Measurements from ENCODE around the gene TM9SF2. TPM values are rescaled to one million over a fixed set of nuclear protein-coding genes. Genes with fewer than 3 reads are reported as not detected.

Gene TM9SF2
- total RNA-seq, 1 donor from 2014 or later: 118 TPM

- peak; percentile 18 for DNase-seq (ENCODE audit: low read depth)
- TF ChIP-seq EZH2 (IDR thresholded peaks at IDR 0.05; ENCODE audit: insufficient read depth, low read length): no peak
- TF ChIP-seq CTCF (IDR thresholded peaks at IDR 0.05; ENCODE audit: insufficient read depth, low read depth, low read length): no peak
- Histone ChIP-seq H3K36me3 (ENCODE audit: insufficient read depth, low read length) (no peaks in the 10 kb centered on the region), H4K20me1 (ENCODE audit: insufficient read depth, low read length) (peaks cover 34% of the 10 kb centered on the region), H3K27me3 (ENCODE audit: insufficient read depth, low read length) (no peaks in the 10 kb centered on the region), H3K79me2 (ENCODE audit: insufficient read depth, low read length) (peaks cover 54% of the 10 kb centered on the region), H3K4me2 (ENCODE audit: low read length) (peak overlapping the region; percentile 97), H3K4me3 (ENCODE audit: insufficient read depth, low read depth, low read length) (peak overlapping the region; percentile 95), H3K4me1 (ENCODE audit: insufficient read depth, low read length) (peaks cover 18% of the 10 kb centered on the region), H3K27ac (ENCODE audit: low read depth, low read length) (peak overlapping the region; percentile 76), H3K9ac (ENCODE audit: low read length) (peak overlapping the region; percentile 96), H2AFZ (ENCODE audit: low read depth, low read length) (peak overlapping the region; percentile 94), H3K9me3 (ENCODE audit: insufficient read depth, low read depth, low read length) (no peaks in the 10 kb centered on the region)
- no peak for FAIRE-seq
- Mint-ChIP-seq H3K4me3 (ENCODE audit: unreplicated experiment) (peak overlapping the region; percentile 99), H3K27me3 (ENCODE audit: low read depth, unreplicated experiment) (no peaks in the 10 kb centered on the region), H3K4me1 (ENCODE audit: low read depth, unreplicated experiment) (peaks cover 32% of the 10 kb centered on the region), H3K36me3 (ENCODE audit: low read depth, unreplicated experiment) (no peaks in the 10 kb centered on the region), H3K27ac (ENCODE audit: unreplicated experiment) (peak overlapping the region; percentile 93), H3K9me3 (ENCODE audit: unreplicated experiment) (no peaks in the 10 kb centered on the region)
These were observed 603 bp downstream of the TM9SF2 start for GRCh38 chr13:99501848-99502301.

GRCh38 chr13:99505814-99506269 lies 4.6 kb downstream of the TM9SF2 start:
- Histone ChIP-seq H3K4me2 (ENCODE audit: low read length) (peak overlapping the region; percentile 14), H3K79me2 (ENCODE audit: insufficient read depth, low read length) (peaks cover 94% of the 10 kb centered on the region), H3K9ac (ENCODE audit: low read length) (no peak overlapping the region), H4K20me1 (ENCODE audit: insufficient read depth, low read length) (peaks cover 74% of the 10 kb centered on the region), H3K27ac (ENCODE audit: low read depth, low read length) (no peak overlapping the region), H3K4me1 (ENCODE audit: insufficient read depth, low read length) (peaks cover 8% of the 10 kb centered on the region), H3K36me3 (ENCODE audit: insufficient read depth, low read length) (peaks cover 2% of the 10 kb centered on the region), H3K9me3 (ENCODE audit: insufficient read depth, low read depth, low read length) (no peaks in the 10 kb centered on the region), H2AFZ (ENCODE audit: low read depth, low read length) (no peak overlapping the region), H3K4me3 (ENCODE audit: insufficient read depth, low read depth, low read length) (no peak overlapping the region), H3K27me3 (ENCODE audit: insufficient read depth, low read length) (no peaks in the 10 kb centered on the region)
- H3K27me3 Mint-ChIP-seq (ENCODE audit: low read depth, unreplicated experiment): no peaks in the 10 kb centered on the region
- no peak overlapping the region for H3K4me3 Mint-ChIP-seq (ENCODE audit: unreplicated experiment)
- peaks cover 19% of the 10 kb centered on the region for H3K4me1 Mint-ChIP-seq (ENCODE audit: low read depth, unreplicated experiment)
- peak; percentile 22 for DNase-seq (ENCODE audit: low read depth)
- FAIRE-seq: no peak
- H3K9me3 Mint-ChIP-seq (ENCODE audit: unreplicated experiment): peaks cover 11% of the 10 kb centered on the region
- TF ChIP-seq CTCF (IDR thresholded peaks at IDR 0.05; ENCODE audit: insufficient read depth, low read depth, low read length): no peak
- TF ChIP-seq EZH2 (IDR thresholded peaks at IDR 0.05; ENCODE audit: insufficient read depth, low read length): no peak
- H3K36me3 Mint-ChIP-seq (ENCODE audit: low read depth, unreplicated experiment): peaks cover 14% of the 10 kb centered on the region
- H3K27ac Mint-ChIP-seq (ENCODE audit: unreplicated experiment): no peak overlapping the region

GRCh38 chr13:99506634-99507033 lies 5.4 kb downstream of the TM9SF2 start:
- DNase-seq (ENCODE audit: low read depth) (no peak), FAIRE-seq (no peak)
- Histone ChIP-seq H3K36me3 (ENCODE audit: insufficient read depth, low read length) (peaks cover 2% of the 10 kb centered on the region), H2AFZ (ENCODE audit: low read depth, low read length) (no peak overlapping the region), H3K27me3 (ENCODE audit: insufficient read depth, low read length) (no peaks in the 10 kb centered on the region), H3K4me1 (ENCODE audit: insufficient read depth, low read length) (peaks cover 7% of the 10 kb centered on the region), H3K27ac (ENCODE audit: low read depth, low read length) (no peak overlapping the region), H3K9ac (ENCODE audit: low read length) (no peak overlapping the region), H3K4me2 (ENCODE audit: low read length) (no peak overlapping the region), H3K4me3 (ENCODE audit: insufficient read depth, low read depth, low read length) (no peak overlapping the region), H3K9me3 (ENCODE audit: insufficient read depth, low read depth, low read length) (no peaks in the 10 kb centered on the region), H3K79me2 (ENCODE audit: insufficient read depth, low read length) (peaks cover 98% of the 10 kb centered on the region), H4K20me1 (ENCODE audit: insufficient read depth, low read length) (peaks cover 82% of the 10 kb centered on the region)
- Mint-ChIP-seq H3K4me3 (ENCODE audit: unreplicated experiment) (peak overlapping the region; percentile 27), H3K4me1 (ENCODE audit: low read depth, unreplicated experiment) (peaks cover 19% of the 10 kb centered on the region), H3K27me3 (ENCODE audit: low read depth, unreplicated experiment) (no peaks in the 10 kb centered on the region), H3K9me3 (ENCODE audit: unreplicated experiment) (peaks cover 11% of the 10 kb centered on the region), H3K36me3 (ENCODE audit: low read depth, unreplicated experiment) (peaks cover 16% of the 10 kb centered on the region), H3K27ac (ENCODE audit: unreplicated experiment) (no peak overlapping the region)
- no peak for TF ChIP-seq CTCF (IDR thresholded peaks at IDR 0.05; ENCODE audit: insufficient read depth, low read depth, low read length)

Measured in astrocyte (in vitro differentiated cells and primary cell).